Neuronal stem cell (in vitro differentiated cells): Measurements from ENCODE around the gene YJU2.

Experiments used
- DNase-seq: peaks from one replicate; pipeline ENCODE4 v3.0.0-alpha.2; 2013; ENCODE audit warnings: low spot score
- H2AFZ ChIP-seq: one replicate; pipeline ENCODE4 v1.6.1; 2013; ENCODE audit warnings: mild to moderate bottlenecking, low read length, inconsistent platforms
- H2AK5ac ChIP-seq: 2 replicates; pipeline ENCODE4 v1.6.1; 2013; ENCODE audit warnings: low read depth, mild to moderate bottlenecking, inconsistent platforms, low read length, moderate library complexity, mixed read lengths
- H2BK120ac ChIP-seq: 2 replicates; pipeline ENCODE4 v1.6.1; 2013; ENCODE audit warnings: low read depth, mild to moderate bottlenecking, inconsistent platforms, low read length, moderate library complexity, mixed read lengths
- H2BK12ac ChIP-seq: one replicate; pipeline ENCODE4 v1.6.1; 2013; ENCODE audit warnings: low read length, inconsistent platforms
- H2BK15ac ChIP-seq: 2 replicates; pipeline ENCODE4 v1.6.1; 2013; ENCODE audit warnings: mild to moderate bottlenecking, low read length, inconsistent platforms, mixed read lengths
- H2BK5ac ChIP-seq: one replicate; pipeline ENCODE4 v1.6.1; 2013; ENCODE audit warnings: inconsistent platforms, mild to moderate bottlenecking, low read length, moderate library complexity
- H3K14ac ChIP-seq: one replicate; pipeline ENCODE4 v1.6.1; 2013; ENCODE audit warnings: low read length, inconsistent platforms
- H3K18ac ChIP-seq: 2 replicates; pipeline ENCODE4 v1.6.1; 2013; ENCODE audit warnings: low read length, inconsistent platforms
- H3K23ac ChIP-seq: 2 replicates; pipeline ENCODE4 v1.6.1; 2013; ENCODE audit warnings: low read depth, mild to moderate bottlenecking, mixed read lengths, low read length, inconsistent platforms; ENCODE audit not compliant: poor library complexity
- H3K27ac ChIP-seq: replicated peaks from 3 replicates; pipeline ENCODE4 v1.5.1; 2013; ENCODE audit warnings: low read length, inconsistent platforms
- H3K27me3 ChIP-seq, 3 experiments: 2 replicates each; pipeline ENCODE4 v1.6.1; 2013; ENCODE audit warnings: low read length in 3 of 3, mild to moderate bottlenecking in 2 of 3, inconsistent platforms in 1 of 3, low read depth in 1 of 3, mixed read lengths in 1 of 3, moderate library complexity in 1 of 3; ENCODE audit not compliant: control insufficient read depth in 3 of 3, insufficient read depth in 3 of 3
- H3K36me3 ChIP-seq, 2 donors: replicated peaks in 1 of 2; 2 replicates each; pipeline ENCODE4 v1.6.1; 2013; ENCODE audit warnings: low read length in 2 of 2; ENCODE audit not compliant: control insufficient read depth in 2 of 2, insufficient read depth in 2 of 2
- H3K4ac ChIP-seq: 2 replicates; pipeline ENCODE4 v1.6.1; 2013; ENCODE audit warnings: inconsistent platforms, mild to moderate bottlenecking, low read length, moderate library complexity
- H3K4me1 ChIP-seq, 2 donors: 1 replicate in 1 of 2; 2 replicates in 1 of 2; pipeline ENCODE4 v1.6.1; 2013; ENCODE audit warnings: low read length in 2 of 2, low read depth in 1 of 2; ENCODE audit not compliant: control insufficient read depth in 2 of 2, insufficient read depth in 1 of 2
- H3K4me2 ChIP-seq: one replicate; pipeline ENCODE4 v1.6.1; 2013; ENCODE audit warnings: mild to moderate bottlenecking, low read length, inconsistent platforms; ENCODE audit not compliant: insufficient read depth, poor library complexity, severe bottlenecking
- H3K4me3 ChIP-seq, 2 donors: 2 replicates each; pipeline ENCODE4 v1.5.1; 2013; ENCODE audit warnings: low read length in 2 of 2, mild to moderate bottlenecking in 2 of 2, inconsistent platforms in 1 of 2, moderate library complexity in 1 of 2
- H3K79me1 ChIP-seq: one replicate; pipeline ENCODE4 v1.6.1; 2013; ENCODE audit warnings: low read depth, mild to moderate bottlenecking, inconsistent platforms, low read length, moderate library complexity
- H3K9ac ChIP-seq: one replicate; pipeline ENCODE4 v1.6.1; 2013; ENCODE audit warnings: mild to moderate bottlenecking, low read depth, low read length, inconsistent platforms; ENCODE audit not compliant: poor library complexity
- H3K9me3 ChIP-seq, 2 donors: replicated peaks in 1 of 2; 2 replicates each; pipeline versions ENCODE3 to v1.6.1; 2013; ENCODE audit warnings: low read length in 2 of 2, mild to moderate bottlenecking in 2 of 2, inconsistent platforms in 1 of 2, low read depth in 1 of 2, mixed read lengths in 1 of 2, moderate library complexity in 1 of 2; ENCODE audit not compliant: control insufficient read depth in 2 of 2, insufficient read depth in 1 of 2
- H4K8ac ChIP-seq: one replicate; pipeline ENCODE4 v1.6.1; 2013; ENCODE audit warnings: low read depth, mild to moderate bottlenecking, inconsistent platforms, low read length, moderate library complexity
- H4K91ac ChIP-seq: one replicate; pipeline ENCODE4 v1.6.1; 2013; ENCODE audit warnings: low read length, low read depth, mild to moderate bottlenecking, inconsistent platforms; ENCODE audit not compliant: poor library complexity
- WGBS, 2 donors: extraction: QIAGEN DNeasy Blood & Tissue Kit; methylation state at CpG; one replicate each; pipeline ENCODE4 v1.1.7; 2013; ENCODE audit warnings: missing lambda C conversion rate in 2 of 2, mixed read lengths in 1 of 2; ENCODE audit not compliant: insufficient read length in 2 of 2, insufficient replicate concordance in 1 of 2; ENCODE audit errors: extremely low coverage in 2 of 2; 5-methylcytosine and 5-hydroxymethylcytosine counted together

The YJU2 gene

GRCh38 chr19:4304538-4305256 is 57.8 kb downstream of the YJU2 start, which contains the start of gene FSD1:
TSS of gene FSD1 (plus strand) at chr19:4304598. CDS start at chr19:4304747, 149 bp downstream.
- peak; percentile 80 for DNase-seq
- Histone ChIP-seq H3K4me1 (peaks cover 7% of the 10 kb centered on the region in 2 donors), H3K79me1 (peaks cover 4% of the 10 kb centered on the region), H3K9me3 (peaks cover 0 to 2% of the 10 kb centered on the region in 2 donors), H3K14ac (no peak within 1 kb of the TSS), H2BK12ac (peak within 1 kb of the TSS; percentile 82), H3K4me3 (peak within 1 kb of the TSS; percentile 46 to 80), H2BK15ac (peak within 1 kb of the TSS; percentile 2), H3K27me3 (no peaks in the 10 kb centered on the region), H4K91ac (no peak within 1 kb of the TSS), H3K9ac (no peak within 1 kb of the TSS), H4K8ac (no peak within 1 kb of the TSS), H3K18ac (peak within 1 kb of the TSS; percentile 71), H3K27ac (no peak within 1 kb of the TSS), H3K4ac (no peak within 1 kb of the TSS), H3K4me2 (peak within 1 kb of the TSS; percentile 49), H2BK120ac (no peak within 1 kb of the TSS), H2AFZ (peak within 1 kb of the TSS; percentile 90), H2AK5ac (peak within 1 kb of the TSS; percentile 24), H3K23ac (no peak within 1 kb of the TSS), H2BK5ac (peak within 1 kb of the TSS; percentile 19), H3K36me3 (peaks cover 14 to 27% of the 10 kb centered on the region in 2 donors)
- no CpG with 5 or more reads among the region's 63 CpGs for WGBS, 2 donors

GRCh38 chr19:4305257-4305612 is 58.4 kb downstream of the YJU2 start:
- no peak overlapping the region for H2BK12ac ChIP-seq
- peaks cover 0 to 2% of the 10 kb centered on the region in 2 donors for H3K9me3 ChIP-seq
- H3K79me1 ChIP-seq, result peaks cover 4% of the 10 kb centered on the region
- no peak overlapping the region for H2BK15ac ChIP-seq
- H4K91ac ChIP-seq, result no peak overlapping the region
- no peak overlapping the region for H4K8ac ChIP-seq
- no peak overlapping the region for H3K27ac ChIP-seq
- H3K27me3 ChIP-seq, result no peaks in the 10 kb centered on the region
- peak overlapping the region; percentile 24 for H2AK5ac ChIP-seq
- H3K4ac ChIP-seq, result no peak overlapping the region
- peak overlapping the region; percentile 90 for H2AFZ ChIP-seq
- no peak overlapping the region for H3K9ac ChIP-seq
- H2BK5ac ChIP-seq, result peak overlapping the region; percentile 19
- H3K14ac ChIP-seq, result no peak overlapping the region
- peak overlapping the region; percentile 49 for H3K4me2 ChIP-seq
- peak overlapping the region; percentile 46 to 80 for H3K4me3 ChIP-seq
- no peak overlapping the region for H2BK120ac ChIP-seq
- H3K4me1 ChIP-seq, result peaks cover 7% of the 10 kb centered on the region in 2 donors
- peaks cover 14 to 31% of the 10 kb centered on the region in 2 donors for H3K36me3 ChIP-seq
- H3K18ac ChIP-seq, result no peak overlapping the region
- no peak for DNase-seq
- no peak overlapping the region for H3K23ac ChIP-seq
- WGBS, 2 donors, result no CpG with 5 or more reads among the region's 7 CpGs

GRCh38 chr19:4305659-4306058 is 58.8 kb downstream of the YJU2 start:
- H3K36me3 ChIP-seq, result peaks cover 17 to 36% of the 10 kb centered on the region in 2 donors
- H3K14ac ChIP-seq, result no peak overlapping the region
- H2AK5ac ChIP-seq, result peak overlapping the region; percentile 24
- H4K91ac ChIP-seq, result peak overlapping the region; percentile 19
- no peaks in the 10 kb centered on the region for H3K27me3 ChIP-seq
- peak overlapping the region; percentile 19 for H2BK5ac ChIP-seq
- no peak overlapping the region for H4K8ac ChIP-seq
- H3K4me2 ChIP-seq, result no peak overlapping the region
- peak overlapping the region in 1 of 2 donors; percentile 51 for H3K4me3 ChIP-seq
- no CpG with 5 or more reads among the region's 16 CpGs for WGBS, 2 donors
- H2BK12ac ChIP-seq, result no peak overlapping the region
- peak overlapping the region; percentile 24 for H3K18ac ChIP-seq
- no peak overlapping the region for H2AFZ ChIP-seq
- H2BK15ac ChIP-seq, result no peak overlapping the region
- peaks cover 4% of the 10 kb centered on the region for H3K79me1 ChIP-seq
- H3K4ac ChIP-seq, result peak overlapping the region; percentile 60
- peaks cover 7% of the 10 kb centered on the region in 2 donors for H3K4me1 ChIP-seq
- H3K23ac ChIP-seq, result no peak overlapping the region
- peaks cover 0 to 4% of the 10 kb centered on the region in 2 donors for H3K9me3 ChIP-seq
- no peak overlapping the region for H3K27ac ChIP-seq
- no peak for DNase-seq
- peak overlapping the region; percentile 71 for H3K9ac ChIP-seq
- H2BK120ac ChIP-seq, result no peak overlapping the region

GRCh38 chr19:4310247-4311121 is 63.6 kb downstream of the YJU2 start:
- Histone ChIP-seq H3K14ac (no peak overlapping the region), H3K18ac (no peak overlapping the region), H3K9me3 (peaks cover 0 to 4% of the 10 kb centered on the region in 2 donors), H3K4me2 (no peak overlapping the region), H3K79me1 (peaks cover 2% of the 10 kb centered on the region), H3K4ac (no peak overlapping the region), H3K27me3 (no peaks in the 10 kb centered on the region), H4K8ac (no peak overlapping the region), H2BK120ac (no peak overlapping the region), H4K91ac (no peak overlapping the region), H3K36me3 (peaks cover 29 to 64% of the 10 kb centered on the region in 2 donors), H3K4me3 (no peak overlapping the region), H2BK5ac (no peak overlapping the region), H3K4me1 (peaks cover 0 to 2% of the 10 kb centered on the region in 2 donors), H2BK12ac (no peak overlapping the region), H2AFZ (no peak overlapping the region), H2BK15ac (no peak overlapping the region), H2AK5ac (no peak overlapping the region), H3K27ac (no peak overlapping the region), H3K9ac (no peak overlapping the region), H3K23ac (peak overlapping the region; percentile 95)
- whole genome bisulfite sequencing, 2 donors, result no CpG with 5 or more reads among the region's 22 CpGs
- DNase-seq, result no peak
